Stimulated activated CD8-positive, alpha-beta memory T cell treated with anti-CD3 and anti-CD28 coated beads, Interleukin-7, amount 100 ng/mL, for 48 hours (primary cell): ENCODE results near the gene ANK3.
"Not testable (repeated sequence)": the region's sequence is repeated elsewhere in the genome, so short reads cannot be mapped to it uniquely, and the experiment has no call there.

ENCODE experiments used
- DNase-seq, 2 donors: peaks; one replicate each; pipeline ENCODE4 v3.0.0-alpha.2; 2020; ENCODE audit warnings: low read depth in 1 of 2; ENCODE audit errors: extremely low read depth in 1 of 2

Gene ANK3

GRCh38 chr10:60311821-60312220, 77.9 kb downstream of the ANK3 start:
- no peak for DNase-seq

- DNase-seq: no peak
Observed at GRCh38 chr10:60310740-60311139, 78.9 kb downstream of the ANK3 start.

GRCh38 chr10:60309891-60310290, 79.8 kb downstream of the ANK3 start:
- DNase-seq: no peak

GRCh38 chr10:60309371-60309770, 80.3 kb downstream of the ANK3 start:
- DNase-seq: no peak

- DNase-seq: no peak
Observed at GRCh38 chr10:60305380-60305892, 84.2 kb downstream of the ANK3 start.

GRCh38 chr10:60304829-60305379, 84.8 kb downstream of the ANK3 start:
- no peak for DNase-seq

- no peak for DNase-seq
Observed at GRCh38 chr10:60303778-60304177, 85.9 kb downstream of the ANK3 start.

- no peak for DNase-seq
Observed at GRCh38 chr10:60299961-60300883, 89.5 kb downstream of the ANK3 start.

GRCh38 chr10:60299390-60299778, 90.3 kb downstream of the ANK3 start:
- no peak for DNase-seq

- no peak for DNase-seq
Observed at GRCh38 chr10:60298408-60299389, 91.0 kb downstream of the ANK3 start.

GRCh38 chr10:60296073-60296472, 93.6 kb downstream of the ANK3 start:
- no peak for DNase-seq

GRCh38 chr10:60295028-60295937, 94.4 kb downstream of the ANK3 start:
- DNase-seq: no peak

- DNase-seq: no peak
Observed at GRCh38 chr10:60293581-60294175, 96.0 kb downstream of the ANK3 start.

- DNase-seq: no peak
Observed at GRCh38 chr10:60292998-60293397, 96.7 kb downstream of the ANK3 start.

- DNase-seq: not testable (repeated sequence)
Observed at GRCh38 chr10:60292536-60292935, 97.1 kb downstream of the ANK3 start.

GRCh38 chr10:60291344-60291930, 98.2 kb downstream of the ANK3 start:
- DNase-seq: no peak

GRCh38 chr10:60290558-60290957, 99.1 kb downstream of the ANK3 start:
- no peak for DNase-seq

GRCh38 chr10:60289800-60290199, 99.9 kb downstream of the ANK3 start:
- DNase-seq: no peak

- no peak for DNase-seq
Observed at GRCh38 chr10:60288256-60288655, 101.4 kb downstream of the ANK3 start.
